Endothelial cell of umbilical vein (primary cell): ENCODE data around the gene AFAP1L2. TPM values are rescaled to one million over a fixed set of nuclear protein-coding genes. Genes with fewer than 3 reads are reported as not detected.
A peak's percentile ranks its signal among the peaks of the same experiment; 100 is the strongest.

Experiments
- BruUV-seq: library from RNA; stranded (reverse); fragments of 400-500 nt; replicated peaks from 2 replicates; lab custom pipeline; 2021; lab: Mats Ljungman, UMichigan
- CTCF ChIA-PET: fragments of 300-600, 350-600 bp; sonication (Branson Sonifier 250); formaldehyde crosslinking; loops from one replicate; lab custom pipeline; 2021; ENCODE audit warnings: antibody characterized with exemption, inconsistent platforms; lab: Charles Lee
- POLR2A ChIA-PET: fragments of 300-600, 350-600 bp; sonication (Branson Sonifier 250); formaldehyde crosslinking; loops from one replicate; lab custom pipeline; 2021; ENCODE audit warnings: antibody characterized with exemption, inconsistent platforms; lab: Charles Lee
- DNase-seq: peaks from one replicate; pipeline ENCODE4 v3.0.0-alpha.2; 2011; ENCODE audit warnings: low read depth, low spot score
- FAIRE-seq: peaks from 2 replicates; lab custom pipeline; 2011; peaks lifted over from hg19 to GRCh38; lab: Jason Lieb, UNC
- H2AFZ ChIP-seq: 2 replicates; pipeline ENCODE4 v1.6.0; 2012; ENCODE audit warnings: low read depth, low read length, control low read depth, inconsistent platforms
- H3K27ac ChIP-seq: 2 replicates; pipeline ENCODE4 v1.5.1; 2011; ENCODE audit warnings: low read depth, mild to moderate bottlenecking, control low read depth, low read length, moderate library complexity; ENCODE audit not compliant: insufficient read depth
- H3K27me3 ChIP-seq, 2 experiments: 2 replicates each; pipeline versions ENCODE4 v1.6.0 to v1.6.1; 2011; ENCODE audit warnings: low read length in 2 of 2, mixed read lengths in 1 of 2; ENCODE audit not compliant: control insufficient read depth in 2 of 2, insufficient read depth in 2 of 2
- H3K36me3 ChIP-seq, 2 experiments: 2 replicates in 1 of 2; 3 replicates in 1 of 2; pipeline ENCODE4 v1.5.1; 2011; ENCODE audit warnings: low read length in 2 of 2, mild to moderate bottlenecking in 1 of 2, moderate library complexity in 1 of 2; ENCODE audit not compliant: control insufficient read depth in 2 of 2, insufficient read depth in 2 of 2; ENCODE audit errors: extremely low read depth in 1 of 2
- H3K4me1 ChIP-seq: 3 replicates; pipeline ENCODE4 v1.5.1; 2011; ENCODE audit warnings: mild to moderate bottlenecking, low read length; ENCODE audit not compliant: control insufficient read depth, insufficient read depth; ENCODE audit errors: extremely low read depth
- H3K4me2 ChIP-seq: 2 replicates; pipeline ENCODE4 v1.6.1; 2011; ENCODE audit warnings: low read length, control low read depth, mixed read lengths; ENCODE audit not compliant: insufficient read depth
- H3K4me3 ChIP-seq, 3 experiments: fragments of 200-600 bp in 1 of 3; sonication (generic), shearing (Covaris generic) in 1 of 3; replicated peaks in 1 of 3; 2 replicates each; pipeline ENCODE4 v1.5.1; 2011 to 2016; ENCODE audit warnings: control low read depth in 3 of 3, low read length in 3 of 3, mild to moderate bottlenecking in 2 of 3, inconsistent platforms in 1 of 3, low read depth in 1 of 3, moderate library complexity in 1 of 3; ENCODE audit not compliant: insufficient read depth in 1 of 3
- H3K79me2 ChIP-seq: 2 replicates; pipeline ENCODE4 v1.6.0; 2012; ENCODE audit warnings: low read length, inconsistent platforms; ENCODE audit not compliant: control insufficient read depth, insufficient read depth
- H3K9ac ChIP-seq: replicated peaks from 2 replicates; pipeline ENCODE3; 2011; ENCODE audit warnings: low read length, control low read depth; ENCODE audit not compliant: insufficient read depth; ENCODE audit errors: extremely low read depth
- H3K9me1 ChIP-seq: replicated peaks from 3 replicates; pipeline ENCODE4 v1.6.0; 2011; ENCODE audit warnings: mild to moderate bottlenecking, low read length; ENCODE audit not compliant: control insufficient read depth, insufficient read depth; ENCODE audit errors: extremely low read depth
- H3K9me3 ChIP-seq: replicated peaks from 2 replicates; pipeline ENCODE4 v1.5.1; 2012; ENCODE audit warnings: low read length, inconsistent platforms; ENCODE audit not compliant: control insufficient read depth, insufficient read depth
- H4K20me1 ChIP-seq: replicated peaks from 2 replicates; pipeline ENCODE3; 2011; ENCODE audit warnings: mild to moderate bottlenecking, low read length; ENCODE audit not compliant: control insufficient read depth, insufficient read depth; ENCODE audit errors: extremely low read depth
- EZH2 ChIP-seq: IDR thresholded peaks from 2 replicates; pipeline ENCODE4 v1.6.1; 2012; ENCODE audit warnings: borderline replicate concordance, low read depth, mild to moderate bottlenecking, moderate library complexity, low read length, inconsistent platforms; ENCODE audit not compliant: severe bottlenecking
- FOS ChIP-seq: IDR thresholded peaks from 2 replicates; pipeline ENCODE4 v1.6.1; 2011; ENCODE audit warnings: mild to moderate bottlenecking, low read length, moderate library complexity, borderline replicate concordance; ENCODE audit not compliant: insufficient read depth
- GATA2 ChIP-seq: IDR thresholded peaks from 2 replicates; pipeline ENCODE4 v1.7.0; 2011; ENCODE audit warnings: low read depth, mild to moderate bottlenecking, moderate library complexity, mixed read lengths, low read length; ENCODE audit not compliant: insufficient read length, insufficient read depth
- JUN ChIP-seq: IDR thresholded peaks from 2 replicates; pipeline ENCODE4 v1.6.1; 2011; ENCODE audit warnings: borderline replicate concordance, low read depth; ENCODE audit not compliant: insufficient read length, insufficient read depth
- MYC ChIP-seq: IDR thresholded peaks from one replicate; pipeline ENCODE4 v1.6.1; 2011; ENCODE audit warnings: mild to moderate bottlenecking, low read depth, low read length
- POLR2A ChIP-seq: IDR thresholded peaks from 2 replicates; pipeline ENCODE4 v1.6.1; 2012; ENCODE audit warnings: low read depth, mild to moderate bottlenecking, control low read depth, low read length
- POLR2AphosphoS5 ChIP-seq: IDR thresholded peaks from 2 replicates; pipeline ENCODE4 v1.6.1; 2012; ENCODE audit warnings: low read depth, mild to moderate bottlenecking, control low read depth, low read length, moderate library complexity; ENCODE audit not compliant: insufficient read depth
- dilution Hi-C: fragments of 300-500 bp; cut with MboI; formaldehyde crosslinking; loops from one replicate; pipeline ENCODE4 v1.15.0; 2019; ENCODE audit warnings: low sequenced_read_pairs; ENCODE audit not compliant: extremely low pct_ligation_motif_present
- intact Hi-C: fragments of 100-400 bp; cut with micrococcal nuclease; formaldehyde crosslinking; loops from one replicate; pipeline ENCODE4 v1.10.0; 2022
- polyA plus RNA-seq, 4 experiments: library from polyadenylated mRNA; depleted of rRNA in 3 of 4; stranded (reverse) in 3 of 4; unstranded in 1 of 4; fragments of >200 nt; gene quantifications; 2 replicates each; pipeline versions ENCODE4 v1.2.1 to v1.2.3, GENCODE V29; 2011 to 2012; ENCODE audit warnings: missing spikeins in 1 of 4
- total RNA-seq: library from RNA; stranded (reverse); gene quantifications from 2 replicates; pipeline ENCODE4 v1.2.3, GENCODE V29; 2021
- TF ChIP-seq, protein P1 (sequence below), 2 donors: IDR thresholded peaks; 1 replicate in 1 of 2; 2 replicates in 1 of 2; pipeline ENCODE4 v1.5.1; 2011; ENCODE audit warnings: low read length in 2 of 2, mild to moderate bottlenecking in 2 of 2, moderate library complexity in 2 of 2, control low read depth in 1 of 2, inconsistent platforms in 1 of 2, low read depth in 1 of 2; ENCODE audit not compliant: insufficient read depth in 1 of 2; ENCODE audit errors: extremely low read depth in 1 of 2
- TF ChIP-seq, protein P2 (sequence below): IDR thresholded peaks from 2 replicates; pipeline ENCODE4 v1.6.1; 2011; ENCODE audit not compliant: insufficient read depth, insufficient read length

AFAP1L2 gene
- total and polyA plus RNA-seq, 2 donors (not counting 3 experiments of a cell fraction or from before 2014, with no cell fraction given), result 0.90 to 4.1 TPM

DNA sequence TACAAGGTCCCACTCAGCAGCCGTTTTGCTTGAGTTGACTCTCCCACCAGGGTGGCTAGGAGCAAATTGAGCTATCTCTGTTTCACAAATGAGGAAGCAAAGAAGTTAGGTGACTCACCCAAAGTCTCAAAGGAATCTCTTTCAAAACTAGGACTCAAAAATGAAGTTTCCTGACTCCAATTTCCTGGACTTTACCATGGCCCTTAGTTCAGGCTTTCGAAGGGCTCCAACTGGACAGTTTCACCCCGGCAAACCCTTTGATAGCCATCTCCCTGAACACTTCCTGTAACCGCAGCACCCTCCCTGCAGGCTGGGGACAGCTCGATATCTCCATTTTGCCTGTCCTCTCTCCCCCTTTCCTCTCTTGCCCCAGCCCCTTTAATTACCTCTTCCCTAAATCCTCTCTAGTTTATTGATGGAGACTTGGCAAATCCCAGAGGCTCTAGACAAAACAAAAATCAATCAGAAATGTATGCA lies 4.7 kb upstream of the AFAP1L2 start:
- Histone ChIP-seq H4K20me1 (no peaks in the 10 kb centered on the region), H3K36me3 (no peaks in the 10 kb centered on the region), H2AFZ (no peak overlapping the region), H3K79me2 (no peaks in the 10 kb centered on the region), H3K4me2 (no peak overlapping the region), H3K9me3 (no peaks in the 10 kb centered on the region), H3K27me3 (peaks cover 16 to 17% of the 10 kb centered on the region in 2 experiments), H3K9me1 (no peaks in the 10 kb centered on the region), H3K27ac (no peak overlapping the region), H3K9ac (no peak overlapping the region), H3K4me3 (no peak overlapping the region), H3K4me1 (peaks cover 13% of the 10 kb centered on the region)
- intact Hi-C loops, result no loop called here
- peak; percentile 15 for FAIRE-seq
- no peak for DNase-seq
- CTCF ChIA-PET, result interaction anchor here (1.0 to 1.6 kb wide), 2 partner anchors 11 to 20 kb away, joined by 3 to 4 read pairs; no protein-coding TSS in a partner anchor
- TF ChIP-seq JUN, result no peak
- TF ChIP-seq, protein P1, sequence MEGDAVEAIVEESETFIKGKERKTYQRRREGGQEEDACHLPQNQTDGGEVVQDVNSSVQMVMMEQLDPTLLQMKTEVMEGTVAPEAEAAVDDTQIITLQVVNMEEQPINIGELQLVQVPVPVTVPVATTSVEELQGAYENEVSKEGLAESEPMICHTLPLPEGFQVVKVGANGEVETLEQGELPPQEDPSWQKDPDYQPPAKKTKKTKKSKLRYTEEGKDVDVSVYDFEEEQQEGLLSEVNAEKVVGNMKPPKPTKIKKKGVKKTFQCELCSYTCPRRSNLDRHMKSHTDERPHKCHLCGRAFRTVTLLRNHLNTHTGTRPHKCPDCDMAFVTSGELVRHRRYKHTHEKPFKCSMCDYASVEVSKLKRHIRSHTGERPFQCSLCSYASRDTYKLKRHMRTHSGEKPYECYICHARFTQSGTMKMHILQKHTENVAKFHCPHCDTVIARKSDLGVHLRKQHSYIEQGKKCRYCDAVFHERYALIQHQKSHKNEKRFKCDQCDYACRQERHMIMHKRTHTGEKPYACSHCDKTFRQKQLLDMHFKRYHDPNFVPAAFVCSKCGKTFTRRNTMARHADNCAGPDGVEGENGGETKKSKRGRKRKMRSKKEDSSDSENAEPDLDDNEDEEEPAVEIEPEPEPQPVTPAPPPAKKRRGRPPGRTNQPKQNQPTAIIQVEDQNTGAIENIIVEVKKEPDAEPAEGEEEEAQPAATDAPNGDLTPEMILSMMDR (IDR thresholded peaks at IDR 0.05; ENCODE audit: extremely low read depth in 1 of 2, insufficient read depth in 1 of 2, low read depth in 1 of 2, low read length in 2 of 2), result no peak
- POLR2A ChIA-PET, result no interaction called here
- dilution Hi-C loops, result no loop called here
- no TSS peak for BruUV-seq

DNA sequence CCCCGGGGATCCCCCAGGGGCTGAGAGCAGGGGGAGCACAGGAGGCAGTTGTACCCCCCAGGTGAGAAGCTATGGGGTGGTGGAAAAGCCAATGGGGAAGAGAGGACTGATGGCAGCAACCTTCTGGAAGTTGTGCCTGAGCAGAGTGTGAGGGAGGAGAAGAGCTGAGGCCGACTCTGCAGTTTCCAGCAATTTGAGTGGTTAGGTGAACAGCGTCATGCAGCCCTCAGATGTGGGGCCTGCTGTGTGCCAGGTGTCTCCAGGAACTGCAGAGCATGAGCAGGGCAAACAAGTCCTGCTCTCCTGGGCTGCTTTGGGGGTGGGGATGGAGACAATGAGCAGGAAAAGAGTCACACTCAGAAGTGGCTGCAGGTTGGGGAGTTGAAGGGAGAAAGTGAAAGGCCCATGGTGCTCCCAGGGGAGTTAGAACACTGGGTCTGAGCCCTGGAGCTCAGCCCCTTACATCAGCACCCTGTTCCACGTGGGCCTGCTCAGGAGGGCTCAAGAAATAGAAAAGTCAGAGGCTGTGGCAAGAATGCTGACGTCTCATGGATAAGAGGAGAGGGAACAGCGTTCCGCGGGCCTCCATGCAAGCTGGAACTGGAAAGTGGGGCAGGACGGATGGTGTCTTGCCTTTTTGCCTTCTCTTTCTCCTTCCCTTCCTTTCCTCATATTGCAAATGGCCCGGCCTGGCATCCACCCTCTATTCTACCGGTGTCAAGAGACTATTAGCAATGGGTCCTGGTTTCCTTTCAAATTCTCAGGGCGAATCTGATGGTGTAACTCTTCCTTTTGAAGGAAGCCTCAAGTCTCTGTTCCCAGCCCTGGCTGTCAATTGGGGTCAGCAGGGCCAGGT lies 4.0 kb upstream of the AFAP1L2 start:
- ChIA-PET CTCF (interaction anchor here (0.7 to 1.6 kb wide), 3 partner anchors 11 to 63 kb away, joined by 3 to 5 read pairs (median 4); no protein-coding TSS in a partner anchor), POLR2A (no interaction called here)
- no TSS peak for BruUV-seq
- intact Hi-C loops (no loop called here), dilution Hi-C loops (no loop called here)
- no peaks in the 10 kb centered on the region for H3K9me1 ChIP-seq
- H3K27ac ChIP-seq, result no peak overlapping the region
- no peak overlapping the region for H3K9ac ChIP-seq
- peaks cover 23% of the 10 kb centered on the region in 2 experiments for H3K27me3 ChIP-seq
- H3K36me3 ChIP-seq, result no peaks in the 10 kb centered on the region
- peaks cover 11% of the 10 kb centered on the region for H3K4me1 ChIP-seq
- no peak overlapping the region for H3K4me2 ChIP-seq
- DNase-seq, result no peak
- H3K9me3 ChIP-seq, result no peaks in the 10 kb centered on the region
- no peaks in the 10 kb centered on the region for H3K79me2 ChIP-seq
- TF ChIP-seq EZH2 (no peak), JUN (no peak), FOS (no peak), GATA2 (no peak), MYC (no peak), POLR2AphosphoS5 (no peak), POLR2A (no peak)
- TF ChIP-seq, protein P2, sequence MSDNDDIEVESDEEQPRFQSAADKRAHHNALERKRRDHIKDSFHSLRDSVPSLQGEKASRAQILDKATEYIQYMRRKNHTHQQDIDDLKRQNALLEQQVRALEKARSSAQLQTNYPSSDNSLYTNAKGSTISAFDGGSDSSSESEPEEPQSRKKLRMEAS, result no peak
- TF ChIP-seq, protein P1 (IDR thresholded peaks at IDR 0.05; ENCODE audit: extremely low read depth in 1 of 2, insufficient read depth in 1 of 2, low read depth in 1 of 2, low read length in 2 of 2), result no peak
- H4K20me1 ChIP-seq, result no peaks in the 10 kb centered on the region
- no peak for FAIRE-seq
- no peak overlapping the region for H2AFZ ChIP-seq
- no peak overlapping the region for H3K4me3 ChIP-seq
